Thyroid gland (tissue), 4 donors: ENCODE data around the gene SH3RF3. TPM values are rescaled to one million over a fixed set of nuclear protein-coding genes. Genes with fewer than 3 reads are reported as not detected.
A peak's percentile ranks its signal among the peaks of the same experiment; 100 is the strongest.

Experiments used
- DNase-seq, 2 donors: peaks; one replicate each; pipeline ENCODE4 v3.0.0-alpha.2; 2019
- H3K27ac ChIP-seq, 3 donors: fragments of 200-600 bp; sonication (generic); 1 replicate in 2 of 3; 2 replicates in 1 of 3; pipeline ENCODE4 v1.5.1; 2016 to 2019; ENCODE audit warnings: mild to moderate bottlenecking in 1 of 3, moderate library complexity in 1 of 3
- H3K27me3 ChIP-seq: fragments of 200-600 bp; sonication (generic); one replicate; pipeline ENCODE4 v1.5.1; 2019
- H3K36me3 ChIP-seq, 2 donors: fragments of 200-600 bp; sonication (generic); one replicate each; pipeline ENCODE4 v1.5.1; 2016 to 2019
- H3K4me1 ChIP-seq, 2 donors: fragments of 200-600 bp; sonication (generic); one replicate each; pipeline ENCODE4 v1.5.1; 2017 to 2019
- H3K4me3 ChIP-seq, 3 donors: fragments of 200-600 bp; sonication (generic); replicated peaks in 1 of 3; 1 replicate in 2 of 3; 2 replicates in 1 of 3; pipeline ENCODE4 v1.5.1; 2016; ENCODE audit warnings: mild to moderate bottlenecking in 1 of 3
- H3K9me3 ChIP-seq: fragments of 200-600 bp; sonication (generic); one replicate; pipeline ENCODE4 v1.5.1; 2017
- CTCF ChIP-seq, 6 experiments: fragments of 200-600 bp in 3 of 6; fragments of 450-650 bp in 3 of 6; sonication (generic) in 3 of 6; IDR thresholded peaks; one replicate each; pipeline ENCODE4 v1.5.1; 2016 to 2019; ENCODE audit warnings: antibody characterized with exemption in 6 of 6, mild to moderate bottlenecking in 2 of 6, inconsistent platforms in 1 of 6, moderate library complexity in 1 of 6
- POLR2A ChIP-seq, 2 donors: fragments of 450-650 bp; IDR thresholded peaks; one replicate each; pipeline ENCODE4 v1.6.1; 2017; ENCODE audit warnings: antibody characterized with exemption in 2 of 2, mild to moderate bottlenecking in 2 of 2, moderate library complexity in 1 of 2
- WGBS, 2 donors: methylation state at CpG; one replicate each; pipeline ENCODE4 v1.1.5; 2017; 5-methylcytosine and 5-hydroxymethylcytosine counted together
- intact Hi-C: fragments of 100-400 bp; cut with DNase I; formaldehyde crosslinking; loops from one replicate; pipeline ENCODE4 v1.15.1; 2023
- total RNA-seq, 4 donors: library from RNA; depleted of rRNA; stranded (reverse); fragments of >200 nt; gene quantifications; one replicate each; pipeline ENCODE4 v1.2.3, GENCODE V29; 2016

SH3RF3 gene
- total RNA-seq, 4 donors from 2014 or later: 2.1 to 7.4 (median 2.8) TPM

GRCh38 chr2:109447251-109447661 is 318.3 kb downstream of the SH3RF3 start:
- H3K36me3 ChIP-seq: no peaks in the 10 kb centered on the region
- no peak overlapping the region for H3K4me3 ChIP-seq
- H3K4me1 ChIP-seq: peaks cover 21 to 28% of the 10 kb centered on the region in 2 donors
- H3K9me3 ChIP-seq: no peaks in the 10 kb centered on the region
- no peak for TF ChIP-seq POLR2A (IDR thresholded peaks at IDR 0.05)
- no peak for TF ChIP-seq CTCF (IDR thresholded peaks at IDR 0.05)
- 83 to 86% methylated on average over 9 of the region's 9 CpGs for WGBS, 2 donors
- H3K27ac ChIP-seq: no peak overlapping the region
- no peaks in the 10 kb centered on the region for H3K27me3 ChIP-seq
- intact Hi-C loops: no loop called here
- DNase-seq: no peak

GRCh38 chr2:109447776-109448175 is 318.8 kb downstream of the SH3RF3 start:
- Histone ChIP-seq H3K36me3 (no peaks in the 10 kb centered on the region), H3K9me3 (no peaks in the 10 kb centered on the region), H3K27ac (no peak overlapping the region), H3K4me1 (peaks cover 21 to 28% of the 10 kb centered on the region in 2 donors), H3K27me3 (no peaks in the 10 kb centered on the region), H3K4me3 (no peak overlapping the region)
- DNase-seq: no peak
- WGBS, 2 donors: 82 to 90% methylated on average over 4 to 6 of the region's 6 CpGs
- intact Hi-C loops: no loop called here
- TF ChIP-seq CTCF (IDR thresholded peaks at IDR 0.05): no peak
- TF ChIP-seq POLR2A (IDR thresholded peaks at IDR 0.05): no peak

DNA sequence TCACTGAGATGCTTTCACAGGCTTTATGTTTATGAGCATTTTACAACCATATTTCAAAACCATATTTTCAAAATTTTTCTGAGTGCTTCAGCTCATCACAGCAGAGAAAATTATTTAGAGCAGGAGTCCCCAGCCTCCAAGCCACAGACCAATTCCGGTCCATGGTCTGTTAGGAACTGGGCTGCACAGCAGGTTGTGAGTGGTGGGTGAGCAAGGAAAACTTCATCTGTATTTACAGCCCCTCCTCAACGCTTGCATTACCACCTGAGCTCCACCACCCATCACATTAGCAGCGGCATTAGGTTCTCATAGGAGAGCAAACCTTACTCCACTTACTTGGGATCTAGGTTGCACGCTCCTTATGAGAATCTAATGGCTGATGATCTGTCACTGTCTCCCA is 319.2 kb downstream of the SH3RF3 start:
- Histone ChIP-seq H3K36me3 (no peaks in the 10 kb centered on the region), H3K27ac (no peak overlapping the region), H3K9me3 (no peaks in the 10 kb centered on the region), H3K27me3 (no peaks in the 10 kb centered on the region), H3K4me1 (peaks cover 21 to 28% of the 10 kb centered on the region in 2 donors), H3K4me3 (no peak overlapping the region)
- intact Hi-C loops: no loop called here
- no peak for DNase-seq
- 96 to 100% methylated on average over 4 of the region's 4 CpGs for WGBS, 2 donors
- TF ChIP-seq POLR2A (IDR thresholded peaks at IDR 0.05) (no peak), CTCF (IDR thresholded peaks at IDR 0.05) (no peak)

GRCh38 chr2:109448946-109449788 is 320.2 kb downstream of the SH3RF3 start:
- no peaks in the 10 kb centered on the region for H3K27me3 ChIP-seq
- DNase-seq: peak; percentile 87 to 91
- peak overlapping the region; percentile 57 to 89 (median 74) for H3K27ac ChIP-seq
- TF ChIP-seq POLR2A (IDR thresholded peaks at IDR 0.05) (no peak), CTCF (IDR thresholded peaks at IDR 0.05) (peak in 2 of 6 experiments; percentile 34 to 52)
- WGBS, 2 donors: 59 to 75% methylated on average over 13 to 15 of the region's 20 CpGs
- peaks cover 21 to 28% of the 10 kb centered on the region in 2 donors for H3K4me1 ChIP-seq
- H3K36me3 ChIP-seq: no peaks in the 10 kb centered on the region
- no peak overlapping the region for H3K4me3 ChIP-seq
- H3K9me3 ChIP-seq: no peaks in the 10 kb centered on the region
- intact Hi-C loops: no loop called here

GRCh38 chr2:109450574-109451273 is 321.7 kb downstream of the SH3RF3 start:
- no peak overlapping the region for H3K4me3 ChIP-seq
- intact Hi-C loops: no loop called here
- no peaks in the 10 kb centered on the region for H3K9me3 ChIP-seq
- peaks cover 29 to 37% of the 10 kb centered on the region in 2 donors for H3K4me1 ChIP-seq
- peak in 1 of 6 experiments; percentile 28 for TF ChIP-seq CTCF (IDR thresholded peaks at IDR 0.05)
- TF ChIP-seq POLR2A (IDR thresholded peaks at IDR 0.05): no peak
- WGBS, 2 donors: 32 to 48% methylated on average over 6 to 12 of the region's 12 CpGs
- H3K27me3 ChIP-seq: no peaks in the 10 kb centered on the region
- no peaks in the 10 kb centered on the region for H3K36me3 ChIP-seq
- H3K27ac ChIP-seq: peak overlapping the region; percentile 60 to 89 (median 74)
- DNase-seq: peak; percentile 89 to 92
